Right forelimb (tissue), 1 donor: ENCODE data around the gene ZNF764.
A peak's percentile ranks its signal among the peaks of the same experiment; 100 is the strongest.
"Not testable (repeated sequence)": the region's sequence is repeated elsewhere in the genome, so short reads cannot be mapped to it uniquely, and the experiment has no call there.

Experiments used
- DNase-seq: peaks from one replicate; pipeline ENCODE4 v3.0.0-alpha.2; 2018

The ZNF764 gene

DNA sequence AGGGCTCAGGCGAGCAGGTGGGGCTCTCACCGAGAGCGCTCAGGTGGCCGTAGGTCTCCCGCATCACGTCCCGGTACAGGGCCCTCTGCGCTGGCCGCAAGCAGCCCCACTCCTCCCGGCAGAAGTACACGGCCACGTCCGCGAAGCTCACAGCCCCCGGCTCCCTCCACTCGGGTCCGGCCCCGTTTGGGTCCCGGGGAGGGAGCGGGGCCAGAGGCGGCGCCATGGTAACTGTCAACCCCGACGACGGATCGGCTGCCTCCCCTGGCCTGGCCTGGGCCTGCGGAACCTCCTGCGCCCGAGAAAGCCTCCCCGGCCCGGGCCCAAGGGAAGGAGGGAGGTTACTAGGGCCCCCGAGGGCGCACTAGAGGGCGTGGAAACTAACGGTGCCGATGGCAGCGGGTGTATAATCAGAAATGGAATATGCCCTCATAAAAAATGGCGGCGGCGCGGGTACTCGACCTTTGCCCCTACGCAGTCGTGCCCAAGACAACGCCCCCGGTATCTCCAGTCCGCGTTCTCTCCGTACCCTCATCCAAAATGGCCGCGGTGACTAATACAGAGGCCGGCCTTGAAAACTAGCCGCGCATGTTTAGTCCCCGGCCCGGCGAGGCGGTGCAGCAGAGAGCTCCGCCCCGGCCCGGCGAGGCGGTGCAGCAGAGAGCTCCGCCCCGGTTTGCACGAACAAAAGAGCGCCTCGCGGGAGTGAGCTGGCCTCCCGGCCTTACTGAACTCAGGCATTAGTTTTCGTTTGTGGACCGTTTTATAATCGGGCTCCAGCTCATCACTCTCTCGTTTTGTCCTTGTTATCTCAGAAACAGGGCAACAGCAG lies at the start of gene ZNF764:
TSS of gene ZNF764 (minus strand) at position 418 of the 832 bp plus-strand sequence. CDS start at position 226, 192 bp downstream.
- DNase-seq, result peak; percentile 96

- DNase-seq, result no peak
Observed at GRCh38 chr16:30606004-30606403, 47.8 kb upstream of the ZNF764 start.

DNA sequence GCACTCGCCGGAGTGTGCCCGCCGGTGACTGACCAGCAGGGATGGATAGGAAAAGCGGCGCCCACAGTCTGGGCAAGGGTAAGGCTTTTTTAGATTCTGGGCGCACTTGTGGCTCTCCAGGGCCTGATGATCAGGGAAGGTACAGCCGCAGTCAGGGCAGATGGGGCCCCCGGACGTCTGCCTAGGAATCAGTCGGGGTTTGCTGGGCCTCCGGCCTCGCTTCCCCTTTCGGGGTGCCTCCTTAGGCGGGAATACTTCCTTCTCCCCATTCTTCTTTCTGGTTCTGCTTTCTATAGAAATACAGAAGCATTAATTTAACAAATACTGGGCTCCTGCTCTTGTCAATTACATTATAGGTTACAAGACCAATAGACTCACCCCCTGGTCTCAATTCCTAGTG lies 47.0 kb upstream of the ZNF764 start:
- DNase-seq, result no peak

DNA sequence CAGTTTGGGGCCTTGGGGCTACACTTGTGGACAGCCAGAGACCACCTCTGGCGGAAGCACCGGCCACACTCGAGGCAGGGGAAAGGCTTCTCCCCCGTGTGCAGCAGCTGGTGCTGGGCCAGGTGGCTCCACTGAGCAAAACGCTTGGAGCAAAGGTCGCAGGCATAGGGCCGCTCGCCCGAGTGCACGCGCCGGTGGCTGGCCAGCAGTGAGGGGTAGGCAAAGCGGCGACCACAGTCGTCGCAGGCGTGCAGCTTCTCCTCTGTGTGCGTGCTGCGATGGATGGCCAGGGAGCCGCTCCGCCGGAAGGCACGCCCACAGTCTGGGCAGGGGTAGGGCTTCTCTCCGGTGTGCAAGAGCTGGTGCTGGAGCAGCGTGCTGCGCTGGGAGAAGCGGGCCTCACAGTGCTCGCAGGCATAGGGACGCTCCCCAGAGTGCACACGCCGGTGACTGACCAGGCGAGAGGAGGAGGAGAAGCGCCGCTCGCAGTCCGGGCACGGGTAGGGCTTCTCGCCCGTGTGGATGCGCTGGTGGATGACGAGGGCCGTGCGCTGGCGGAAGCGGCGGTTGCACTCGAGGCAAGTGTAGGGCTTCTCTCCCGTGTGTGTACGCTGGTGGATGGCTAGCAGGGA lies 46.3 kb upstream of the ZNF764 start:
- DNase-seq, result no peak

- DNase-seq, result no peak
Observed at GRCh38 chr16:30603945-30604315, 45.8 kb upstream of the ZNF764 start.

GRCh38 chr16:30602616-30603277 lies 44.6 kb upstream of the ZNF764 start:
- no peak for DNase-seq

DNA sequence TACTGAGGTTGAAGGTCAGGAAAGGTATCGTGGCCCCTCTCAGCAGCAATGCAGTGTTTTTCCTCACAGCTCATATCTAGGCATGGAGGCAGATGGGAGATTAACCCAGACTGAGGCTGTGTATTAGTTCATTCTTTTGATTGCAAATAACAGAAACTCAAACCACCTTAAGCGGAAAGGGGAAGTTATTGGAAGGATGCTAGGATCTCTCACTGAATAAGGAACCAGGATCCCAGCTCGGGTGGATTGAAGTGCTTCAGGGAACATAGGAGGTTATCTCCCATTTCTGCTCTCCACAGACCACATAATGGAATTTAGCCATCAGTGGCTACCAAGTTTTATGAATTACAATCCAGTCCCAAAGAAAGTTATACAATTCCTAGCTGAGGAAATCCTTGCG lies 43.8 kb upstream of the ZNF764 start:
- DNase-seq, result no peak

- no peak for DNase-seq
Observed at GRCh38 chr16:30600929-30601328, 42.8 kb upstream of the ZNF764 start.

DNA sequence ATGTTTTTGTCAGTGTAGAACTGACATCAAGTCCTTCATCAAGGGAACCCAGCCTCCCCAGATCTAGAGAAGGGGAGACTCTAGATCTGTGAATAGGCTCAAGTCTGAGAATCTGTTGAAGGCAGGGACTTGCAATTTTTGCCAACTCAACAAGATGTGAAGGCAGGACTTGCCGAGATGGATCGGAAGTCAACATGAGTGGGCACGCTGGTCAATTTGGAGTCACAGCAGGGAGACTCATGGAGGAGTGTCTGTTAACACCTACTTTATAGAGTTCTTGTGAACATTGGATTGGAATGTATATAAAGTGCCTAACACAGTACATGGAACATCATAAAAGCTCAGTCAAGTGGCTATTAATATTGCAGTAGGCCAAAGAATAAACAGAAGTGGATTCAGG lies 42.0 kb upstream of the ZNF764 start:
- no peak for DNase-seq

GRCh38 chr16:30592871-30593270 lies 34.7 kb upstream of the ZNF764 start:
- no peak for DNase-seq

DNA sequence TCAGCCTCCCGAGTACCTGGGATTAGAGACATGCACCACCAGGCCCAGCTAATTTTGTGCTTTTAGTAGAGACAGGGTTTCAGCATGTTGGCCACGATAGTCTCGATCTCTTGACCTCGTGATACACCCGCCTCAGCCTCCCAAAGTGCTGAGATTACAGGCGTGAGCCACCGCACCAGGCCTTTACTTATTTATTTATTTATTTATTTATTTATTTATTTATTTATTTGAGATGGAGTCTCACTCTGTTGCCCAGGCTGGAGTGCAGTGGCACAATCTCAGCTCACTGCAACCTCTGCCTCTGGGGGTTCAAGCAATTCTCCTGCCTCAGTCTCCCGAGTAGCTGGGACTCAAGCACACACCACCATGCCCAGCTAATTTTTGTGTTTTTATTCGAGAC lies 32.7 kb upstream of the ZNF764 start:
- not testable (repeated sequence) for DNase-seq

- not testable (repeated sequence) for DNase-seq
Observed at GRCh38 chr16:30589582-30589981, 31.4 kb upstream of the ZNF764 start.

DNA sequence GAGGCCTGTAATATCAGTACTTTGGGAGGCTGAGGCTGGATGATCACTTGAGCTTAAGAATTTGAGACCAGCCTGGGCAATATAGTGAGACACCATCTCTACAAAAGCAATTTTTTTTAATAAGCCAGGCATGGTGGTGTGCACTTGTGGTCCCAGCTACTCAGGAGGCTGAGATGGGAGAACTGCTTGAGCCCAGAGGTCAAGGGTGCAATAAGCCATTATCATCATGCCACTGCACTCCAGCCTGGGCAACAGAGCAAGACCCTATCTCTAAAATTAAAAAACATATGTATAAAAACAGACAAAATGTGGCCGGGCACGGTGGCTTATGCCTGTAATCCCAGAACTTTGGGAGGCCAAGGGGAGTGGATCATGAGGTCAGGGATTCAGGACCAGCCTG lies 30.5 kb upstream of the ZNF764 start:
- DNase-seq, result no peak

GRCh38 chr16:30585400-30586191 lies 27.4 kb upstream of the ZNF764 start, which contains the start of gene ZNF785:
Gene ZNF785 (minus strand): TSS chr16:30585697. CDS start chr16:30585611, 86 bp downstream.
- DNase-seq, result peak; percentile 96

GRCh38 chr16:30585022-30585399 lies 26.8 kb upstream of the ZNF764 start:
- no peak for DNase-seq

DNA sequence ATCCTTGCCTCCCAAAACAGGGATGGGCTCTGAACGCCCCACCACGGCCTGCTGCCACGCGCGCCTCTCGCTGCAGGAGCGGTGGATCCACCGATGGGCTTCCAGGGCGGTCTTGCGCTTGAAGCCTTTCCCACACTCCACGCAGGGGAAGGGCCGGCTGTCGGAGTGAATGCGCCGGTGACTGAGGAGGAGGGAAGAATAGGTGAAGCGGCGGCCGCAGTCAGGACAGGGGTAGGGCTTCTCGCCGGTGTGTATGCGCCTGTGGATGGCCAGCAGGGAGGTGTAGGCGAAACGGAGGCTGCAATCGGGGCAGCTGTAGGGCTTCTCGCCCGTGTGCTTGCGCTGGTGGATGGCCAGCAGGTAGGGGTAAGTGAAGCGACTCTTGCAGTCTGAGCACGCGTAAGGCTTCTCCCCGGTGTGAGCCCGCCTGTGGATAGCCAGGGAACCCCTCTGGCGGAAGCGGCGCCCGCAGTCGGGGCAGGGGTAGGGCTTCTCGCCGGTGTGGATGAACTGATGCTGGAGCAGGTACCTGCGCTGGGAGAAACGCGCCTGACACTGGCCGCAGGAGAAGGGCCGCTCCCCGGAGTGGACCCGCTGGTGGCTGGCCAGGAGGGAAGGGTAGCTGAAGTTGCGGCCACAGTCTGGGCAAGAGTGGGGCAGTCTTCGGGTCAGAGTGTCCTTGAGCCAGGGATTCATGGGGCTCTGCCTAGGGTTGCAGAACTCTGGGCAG lies 24.6 kb upstream of the ZNF764 start:
- no peak for DNase-seq

- DNase-seq, result no peak
Observed at GRCh38 chr16:30581457-30581856, 23.3 kb upstream of the ZNF764 start.

DNA sequence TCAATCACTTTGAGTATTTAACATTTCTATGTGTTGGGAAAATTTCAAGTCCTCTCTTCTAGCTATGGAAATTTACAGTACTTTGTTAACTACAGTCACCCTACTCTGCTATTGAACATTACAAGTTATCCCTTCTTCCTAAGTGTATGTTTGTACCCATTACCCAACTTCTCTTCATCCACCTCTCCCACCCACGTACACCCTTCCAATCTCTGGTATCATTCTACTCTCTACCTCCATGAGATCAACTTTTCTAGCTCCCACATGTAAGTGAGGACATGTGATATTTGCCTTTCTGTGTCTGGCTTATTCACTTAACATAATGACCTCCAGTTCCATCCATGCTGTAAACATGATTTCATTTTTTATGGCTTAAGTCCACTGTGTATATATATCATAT lies 16.5 kb upstream of the ZNF764 start:
- no peak for DNase-seq

DNA sequence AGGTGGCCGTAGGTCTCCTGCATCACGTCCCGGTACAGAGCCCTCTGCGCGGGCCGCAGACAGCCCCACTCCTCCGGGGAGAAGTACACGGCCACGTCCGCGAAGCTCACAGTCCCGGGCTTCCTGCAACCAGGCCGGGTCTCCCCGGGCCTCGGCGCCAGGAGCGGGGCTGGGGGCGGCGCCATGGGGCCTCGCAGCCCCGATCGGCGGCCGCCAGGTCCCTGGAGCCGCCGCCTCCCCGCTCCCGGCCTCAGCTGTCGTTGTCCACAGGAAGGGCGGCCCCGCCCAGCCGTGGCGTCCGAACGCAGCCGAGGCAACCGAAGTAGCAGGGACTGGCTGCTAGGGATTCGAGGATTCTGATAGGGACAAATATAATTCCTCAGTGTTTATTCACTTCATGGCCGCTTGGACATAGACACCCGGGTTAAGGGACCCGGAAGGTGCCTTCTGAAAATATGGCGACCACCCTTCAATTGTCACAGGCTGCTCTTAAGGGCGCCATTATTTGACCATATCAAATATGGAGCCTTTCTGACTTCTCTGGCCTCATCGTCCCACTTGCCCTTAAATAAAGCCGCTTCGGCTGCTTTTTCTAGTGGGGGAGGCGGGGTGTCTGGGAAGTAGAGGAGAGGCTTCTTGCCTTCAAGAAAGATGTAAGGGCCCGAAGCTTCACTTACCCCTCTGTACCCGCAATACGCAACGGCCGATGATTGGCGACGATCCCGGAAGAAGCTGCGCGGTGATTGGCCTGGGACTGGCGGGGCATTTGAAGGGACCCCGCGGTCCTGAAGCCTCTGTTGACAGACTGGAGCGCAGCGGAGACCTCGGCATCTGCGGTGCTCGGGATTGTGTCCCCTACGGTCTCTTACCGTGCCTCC lies 13.5 kb upstream of the ZNF764 start, which contains the start of gene ZNF688:
TSS of gene ZNF688 (minus strand) at position 270 of the 878 bp plus-strand sequence. CDS start at position 185, 85 bp downstream.
- peak; percentile 96 for DNase-seq

DNA sequence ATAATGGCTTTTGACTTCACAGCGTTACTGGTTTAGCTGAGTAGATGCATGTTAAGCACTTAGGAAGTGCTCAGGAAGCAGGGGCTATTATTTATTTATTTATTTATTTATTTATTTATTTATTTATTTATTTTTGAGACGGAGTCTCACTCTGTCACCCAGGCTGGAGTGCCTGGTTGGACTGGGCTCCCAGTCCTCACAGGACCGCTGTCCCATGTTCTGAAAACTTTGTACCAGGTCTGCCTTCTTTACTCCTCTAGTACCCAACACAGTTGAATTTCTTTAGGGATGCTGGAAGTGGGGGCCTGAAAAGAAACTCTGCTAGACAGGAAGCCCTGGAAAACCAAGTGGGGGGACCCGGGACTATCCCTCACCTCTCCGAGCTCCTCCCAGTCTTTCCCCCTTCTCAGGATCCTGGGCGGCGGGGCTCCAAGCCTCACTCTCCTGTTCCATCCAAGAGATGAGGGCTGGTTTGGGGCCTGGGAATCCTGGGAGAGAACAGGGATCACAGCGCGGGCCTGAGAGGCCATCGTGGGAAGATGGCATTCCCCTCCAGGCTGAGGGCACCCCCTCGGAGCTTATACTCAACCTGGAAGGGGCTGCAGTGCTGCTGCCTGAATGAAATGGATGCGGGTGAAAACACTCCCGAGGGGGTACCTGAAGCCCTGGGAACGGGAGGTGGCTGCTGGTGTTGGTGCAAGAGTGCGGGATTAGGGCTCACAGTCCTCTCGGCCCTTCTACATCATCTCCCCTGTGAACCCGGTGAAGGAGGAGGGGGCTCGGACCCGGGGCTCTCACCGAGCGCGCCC lies 12.7 kb upstream of the ZNF764 start:
- DNase-seq, result peak; percentile 69
